Body of pancreas (tissue), 4 donors: ENCODE measurements around the gene GPR108. TPM values are rescaled to one million over a fixed set of nuclear protein-coding genes. Genes with fewer than 3 reads are reported as not detected.

ENCODE experiments used
- ATAC-seq: fragments of 150-250 bp; one replicate; pipeline ENCODE4 v1.9.1; 2016
- DNase-seq, 4 donors: peaks; one replicate each; pipeline ENCODE4 v3.0.0-alpha.2; 2019
- H3K27ac ChIP-seq, 4 donors: fragments of 200-600 bp; sonication (generic); 1 replicate in 3 of 4; 2 replicates in 1 of 4; pipeline versions ENCODE4 v1.5.1 to v1.6.1; 2016 to 2019; ENCODE audit warnings: mild to moderate bottlenecking in 1 of 4, mixed read lengths in 1 of 4, moderate library complexity in 1 of 4
- H3K27me3 ChIP-seq, 2 donors: fragments of 200-600 bp; sonication (generic); one replicate each; pipeline ENCODE4 v1.6.0; 2016; ENCODE audit warnings: mild to moderate bottlenecking in 1 of 2
- H3K36me3 ChIP-seq, 2 donors: fragments of 200-600 bp; sonication (generic); replicated peaks in 1 of 2; 2 replicates each; pipeline ENCODE4 v1.5.1; 2016; ENCODE audit warnings: low read depth in 2 of 2; ENCODE audit not compliant: insufficient read depth in 1 of 2
- H3K4me1 ChIP-seq: fragments of 200-600 bp; sonication (generic); one replicate; pipeline ENCODE4 v1.6.0; 2016
- H3K4me3 ChIP-seq, 2 donors: fragments of 200-600 bp; sonication (generic); 1 replicate in 1 of 2; 2 replicates in 1 of 2; pipeline ENCODE4 v1.5.1; 2016 to 2019
- H3K9me3 ChIP-seq, 3 donors: fragments of 200-600 bp; sonication (generic); 1 replicate in 2 of 3; 2 replicates in 1 of 3; pipeline ENCODE4 v1.5.1; 2016
- CTCF ChIP-seq, 7 experiments: fragments of 450-650 bp in 4 of 7; fragments of 200-600 bp in 3 of 7; sonication (generic) in 3 of 7; IDR thresholded peaks; one replicate each; pipeline ENCODE4 v1.5.1; 2016 to 2019; ENCODE audit warnings: antibody characterized with exemption in 7 of 7
- POLR2A ChIP-seq, 3 donors: fragments of 450-650 bp; IDR thresholded peaks; one replicate each; pipeline ENCODE4 v1.6.1; 2016; ENCODE audit warnings: antibody characterized with exemption in 3 of 3, mild to moderate bottlenecking in 2 of 3
- WGBS, 2 donors: methylation state at CpG; one replicate each; pipeline ENCODE4 v1.1.5; 2017; 5-methylcytosine and 5-hydroxymethylcytosine counted together
- intact Hi-C: fragments of 100-400 bp; cut with DNase I; formaldehyde crosslinking; loops from one replicate; pipeline ENCODE4 v1.15.1; 2023
- microRNA-seq, 2 donors: library from miRNA; unstranded; fragments of <30 nt; microRNA quantifications; one replicate each; pipeline ENCODE4, GENCODE V29; 2016; ENCODE audit warnings: borderline number of aligned reads in 2 of 2, borderline replicate concordance in 2 of 2
- total RNA-seq, 2 donors: library from RNA; depleted of rRNA; stranded (reverse); fragments of >200 nt; gene quantifications; one replicate each; pipeline ENCODE4 v1.1.0, GENCODE V29; 2016

The GPR108 gene
- total RNA-seq, 2 donors from 2014 or later = 68.2 to 75.8 TPM

GRCh38 chr19:6680141-6680540 lies 57.2 kb downstream of the GPR108 start:
- no peak for TF ChIP-seq CTCF (IDR thresholded peaks at IDR 0.05)
- TF ChIP-seq POLR2A (IDR thresholded peaks at IDR 0.05) = no peak
- WGBS, 2 donors = 100% methylated on average over 1 of the region's 1 CpG
- peaks cover 0 to 40% of the 10 kb centered on the region in 2 donors for H3K36me3 ChIP-seq

More at GRCh38 chr19:6680141-6680540, 57.2 kb downstream of the GPR108 start:
- DNase-seq (no peak), ATAC-seq (no peak)
- Histone ChIP-seq H3K27me3 (no peaks in the 10 kb centered on the region), H3K27ac (no peak overlapping the region), H3K9me3 (no peaks in the 10 kb centered on the region), H3K4me1 (no peaks in the 10 kb centered on the region), H3K4me3 (no peak overlapping the region)
- intact Hi-C loops = no loop called here

Small RNA genes within 50 kb of the gene (microRNA-seq; reads per million reads assigned to microRNA genes)
- 0 to 0.45 reads per million in 2 donors for gene MIR6791

Other genes starting within 250 kb of the GPR108 start
- 1 to 10 TPM; 3.0 to 3.4 TPM for gene TUBB4A, start 235.3 kb downstream of the GPR108 start, total RNA-seq
- gene TNFSF9, start 206.6 kb downstream of the GPR108 start, total RNA-seq = 1 to 10 TPM in 1 of 2 donors, not detected in 1; 2.6 TPM
- gene CD70, start 146.4 kb downstream of the GPR108 start, total RNA-seq = not detected
- gene TNFSF14, start 67.4 kb downstream of the GPR108 start, total RNA-seq = 1 to 10 TPM in 1 of 2 donors, under 1 TPM in 1; 0.26 to 4.3 TPM
- gene C3, start 16.9 kb downstream of the GPR108 start, total RNA-seq = 100 to 1,000 TPM; 320 to 382 TPM
- gene TRIP10, start 2.1 kb upstream of the GPR108 start, total RNA-seq = 10 to 100 TPM; 23.1 to 31.9 TPM
- gene SH2D3A, start 29.9 kb upstream of the GPR108 start, total RNA-seq = 10 to 100 TPM; 18.4 to 60.0 TPM
- 1 to 10 TPM; 1.3 to 5.6 TPM for gene VAV1, start 35.1 kb upstream of the GPR108 start, total RNA-seq
- under 1 TPM in 1 of 2 donors, not detected in 1; 0.26 TPM for gene ADGRE1, start 150.0 kb upstream of the GPR108 start, total RNA-seq